ENCODE results near the gene PPP1R14B.

GRCh38 chr11:64249038-64249437 is 2.3 kb upstream of the PPP1R14B start:
- TF ChIP-seq CTCF (IDR thresholded peaks at IDR 0.05) (no peak), POLR2A (IDR thresholded peaks at IDR 0.05) (no peak)

All from uterus (tissue), 2 donors.